ENCODE data around the gene TRPM3.

- TF ChIP-seq CTCF (conservative IDR thresholded peaks at IDR 0.05 in 1 of 2, IDR thresholded peaks at IDR 0.05 in 1 of 2; ENCODE audit: extremely low read depth in 1 of 2, insufficient read depth in 1 of 2, low read depth in 1 of 2, low read length in 2 of 2): no peak
- TF ChIP-seq EZH2 (IDR thresholded peaks at IDR 0.05; ENCODE audit: borderline replicate concordance, low read length): no peak
Observed at GRCh38 chr9:71048280-71048679, 73.1 kb downstream of the TRPM3 start.
